GM10847 (cell line): ENCODE measurements around the gene ADCY9.

ENCODE experiments used
- POLR2A ChIP-seq: IDR thresholded peaks from 2 replicates; pipeline ENCODE4 v1.6.1; 2011; ENCODE audit not compliant: insufficient read length; ENCODE audit errors: extremely low read depth

ADCY9 gene

GRCh38 chr16:4089251-4089810 lies 26.9 kb downstream of the ADCY9 start:
- no peak for TF ChIP-seq POLR2A

GRCh38 chr16:4087990-4088577 lies 28.2 kb downstream of the ADCY9 start:
- TF ChIP-seq POLR2A, result no peak

- TF ChIP-seq POLR2A, result no peak
Measured at GRCh38 chr16:4087099-4087885, 28.9 kb downstream of the ADCY9 start.

- no peak for TF ChIP-seq POLR2A
Measured at GRCh38 chr16:4086153-4086552, 30.1 kb downstream of the ADCY9 start.

- no peak for TF ChIP-seq POLR2A
Measured at GRCh38 chr16:4085405-4085970, 30.8 kb downstream of the ADCY9 start.

GRCh38 chr16:4083347-4083870 lies 32.8 kb downstream of the ADCY9 start:
- TF ChIP-seq POLR2A, result no peak

- no peak for TF ChIP-seq POLR2A
Measured at GRCh38 chr16:4082474-4083044, 33.7 kb downstream of the ADCY9 start.

- no peak for TF ChIP-seq POLR2A
Measured at GRCh38 chr16:4081521-4082021, 34.7 kb downstream of the ADCY9 start.

GRCh38 chr16:4081047-4081446 lies 35.2 kb downstream of the ADCY9 start:
- TF ChIP-seq POLR2A, result no peak

GRCh38 chr16:4077174-4077649 lies 39.0 kb downstream of the ADCY9 start:
- no peak for TF ChIP-seq POLR2A

- TF ChIP-seq POLR2A, result no peak
Measured at GRCh38 chr16:4075534-4075933, 40.7 kb downstream of the ADCY9 start.

- TF ChIP-seq POLR2A, result no peak
Measured at GRCh38 chr16:4071686-4072561, 44.3 kb downstream of the ADCY9 start.

GRCh38 chr16:4070936-4071335 lies 45.3 kb downstream of the ADCY9 start:
- TF ChIP-seq POLR2A, result no peak
